ENCODE data around the gene ALOX15B.

ALOX15B gene

GRCh38 chr17:8038954-8039610 lies at the start of gene ALOX15B:
ALOX15B (plus strand) TSS chr17:8039059; CDS start chr17:8039156, 97 bp downstream.
- peaks cover 32 to 58% of the 10 kb centered on the region in 2 donors for H3K27me3 Mint-ChIP-seq
- H3K4me3 Mint-ChIP-seq = peak within 1 kb of the TSS in 1 of 2 donors; percentile 58
- H3K36me3 Mint-ChIP-seq = peaks cover 0 to 4% of the 10 kb centered on the region in 2 donors
- DNase-seq (no peak), ATAC-seq (replicated peaks) (peak in 1 of 2 donors; percentile 12)
- peak within 1 kb of the TSS; percentile 53 for H3K27ac Mint-ChIP-seq
- no peaks in the 10 kb centered on the region for H3K9me3 Mint-ChIP-seq
- peaks cover 7 to 19% of the 10 kb centered on the region in 2 donors for H3K4me1 Mint-ChIP-seq

DNA sequence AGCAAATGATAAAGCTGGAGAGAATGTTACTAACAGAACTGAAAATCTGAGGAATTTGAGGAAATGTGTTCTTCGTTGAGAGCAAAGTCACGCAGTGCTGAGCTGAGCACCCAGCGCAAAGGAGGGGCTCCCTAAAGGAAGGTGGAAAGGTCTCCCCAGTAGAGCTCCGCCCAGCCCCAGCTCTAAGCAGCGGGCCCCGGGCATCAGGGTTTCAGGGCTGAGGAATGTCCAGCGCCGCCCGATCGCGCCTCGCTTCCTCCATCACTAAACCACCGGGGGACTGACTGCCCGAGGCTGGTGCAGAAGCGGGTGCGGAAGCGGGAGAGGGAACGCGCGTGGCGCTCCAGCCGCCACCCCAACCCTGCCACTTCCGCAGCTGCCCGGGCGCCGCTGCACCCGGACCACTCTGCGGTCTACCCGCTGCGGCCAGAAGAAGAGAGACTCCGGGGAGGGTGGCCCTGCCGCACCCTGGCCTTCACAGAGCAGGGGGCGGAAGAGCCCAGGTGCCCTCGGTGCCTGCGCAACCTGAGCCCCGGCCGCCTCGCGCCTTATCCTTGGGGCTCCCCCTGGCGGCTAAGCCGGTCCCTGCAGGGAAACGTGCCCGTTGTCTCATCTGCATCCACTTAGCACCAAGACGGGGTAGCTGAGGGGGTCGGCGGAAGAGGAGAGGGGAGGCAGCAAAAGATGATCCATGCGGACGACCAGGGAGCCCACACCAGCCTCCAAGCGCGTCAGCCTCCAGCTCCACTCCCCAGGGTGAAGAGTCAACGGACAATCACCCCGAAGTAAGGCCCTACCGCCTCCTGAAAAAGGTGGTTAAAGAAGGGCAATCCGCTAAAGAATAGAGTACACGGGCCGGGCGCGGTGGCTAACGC lies 48.8 kb upstream of the ALOX15B start:
- Mint-ChIP-seq H3K27me3 (peaks cover 7 to 29% of the 10 kb centered on the region in 2 donors), H3K27ac (no peak overlapping the region), H3K4me1 (peaks cover 11 to 21% of the 10 kb centered on the region in 2 donors), H3K9me3 (no peaks in the 10 kb centered on the region), H3K36me3 (no peaks in the 10 kb centered on the region), H3K4me3 (peak overlapping the region; percentile 74 to 86)
- DNase-seq = peak; percentile 83
- ATAC-seq (replicated peaks) = peak; percentile 87 to 92

DNA sequence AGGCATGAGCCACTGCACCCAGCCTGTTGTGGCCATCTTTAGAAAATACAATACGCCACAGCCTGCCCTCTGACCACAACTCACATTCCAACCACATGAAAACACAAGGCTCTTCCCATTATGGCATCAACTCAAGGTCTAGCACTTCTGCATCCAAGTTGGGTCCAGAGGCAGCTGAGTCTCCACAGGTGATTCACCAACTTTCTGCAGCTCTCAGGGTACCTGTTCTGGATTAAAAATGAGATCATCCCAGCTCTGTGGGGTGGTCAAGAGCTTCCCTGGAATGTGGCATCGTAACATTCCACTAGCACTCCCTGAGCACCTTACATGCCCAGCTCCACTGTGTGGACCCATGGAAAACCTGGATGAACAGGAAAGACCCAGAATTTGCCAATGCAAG lies 46.3 kb upstream of the ALOX15B start:
- Mint-ChIP-seq H3K27ac (no peak overlapping the region), H3K9me3 (no peaks in the 10 kb centered on the region), H3K27me3 (peaks cover 3 to 17% of the 10 kb centered on the region in 2 donors), H3K4me1 (peaks cover 12 to 29% of the 10 kb centered on the region in 2 donors), H3K36me3 (no peaks in the 10 kb centered on the region), H3K4me3 (no peak overlapping the region)
- ATAC-seq (replicated peaks) = no peak
- DNase-seq = no peak

GRCh38 chr17:7992924-7993323 lies 45.9 kb upstream of the ALOX15B start:
- no peaks in the 10 kb centered on the region for H3K9me3 Mint-ChIP-seq
- ATAC-seq (replicated peaks) (no peak), DNase-seq (no peak)
- peaks cover 12 to 29% of the 10 kb centered on the region in 2 donors for H3K4me1 Mint-ChIP-seq
- no peaks in the 10 kb centered on the region for H3K36me3 Mint-ChIP-seq
- H3K27ac Mint-ChIP-seq = no peak overlapping the region
- peaks cover 0 to 16% of the 10 kb centered on the region in 2 donors for H3K27me3 Mint-ChIP-seq
- no peak overlapping the region for H3K4me3 Mint-ChIP-seq

- ATAC-seq (replicated peaks) = no peak
- Mint-ChIP-seq H3K4me3 (no peak overlapping the region), H3K27me3 (peaks cover 6 to 20% of the 10 kb centered on the region in 2 donors), H3K4me1 (peaks cover 10 to 26% of the 10 kb centered on the region in 2 donors), H3K9me3 (no peaks in the 10 kb centered on the region), H3K36me3 (no peaks in the 10 kb centered on the region), H3K27ac (no peak overlapping the region)
- no peak for DNase-seq
These were observed 44.8 kb upstream of the ALOX15B start for GRCh38 chr17:7993972-7994589.

- Mint-ChIP-seq H3K36me3 (no peaks in the 10 kb centered on the region), H3K9me3 (no peaks in the 10 kb centered on the region), H3K27ac (no peak overlapping the region), H3K4me1 (peaks cover 2 to 10% of the 10 kb centered on the region in 2 donors), H3K4me3 (no peak overlapping the region), H3K27me3 (peaks cover 6 to 27% of the 10 kb centered on the region in 2 donors)
- ATAC-seq (replicated peaks) (no peak), DNase-seq (no peak)
These were observed 43.1 kb upstream of the ALOX15B start for GRCh38 chr17:7995724-7996123.

- H3K4me1 Mint-ChIP-seq = peaks cover 6 to 14% of the 10 kb centered on the region in 2 donors
- H3K27ac Mint-ChIP-seq = no peak overlapping the region
- peak; percentile 59 to 63 for ATAC-seq (replicated peaks)
- no peak for DNase-seq
- H3K9me3 Mint-ChIP-seq = no peaks in the 10 kb centered on the region
- H3K36me3 Mint-ChIP-seq = no peaks in the 10 kb centered on the region
- H3K4me3 Mint-ChIP-seq = no peak overlapping the region
- peaks cover 15 to 35% of the 10 kb centered on the region in 2 donors for H3K27me3 Mint-ChIP-seq
These were observed 41.7 kb upstream of the ALOX15B start for GRCh38 chr17:7997186-7997585.

GRCh38 chr17:8001976-8002720 lies 36.7 kb upstream of the ALOX15B start, which contains the start of gene GUCY2D:
GUCY2D (plus strand) TSS chr17:8002615; CDS start chr17:8003048, 433 bp downstream.
- Mint-ChIP-seq H3K27ac (peak within 1 kb of the TSS; percentile 74), H3K9me3 (peaks cover 4% of the 10 kb centered on the region in 2 donors), H3K4me1 (peaks cover 13 to 15% of the 10 kb centered on the region in 2 donors), H3K4me3 (peak within 1 kb of the TSS; percentile 77 to 78), H3K27me3 (peaks cover 39 to 56% of the 10 kb centered on the region in 2 donors), H3K36me3 (peaks cover 0 to 3% of the 10 kb centered on the region in 2 donors)
- DNase-seq = no peak
- ATAC-seq (replicated peaks) = peak; percentile 77 to 86

DNA sequence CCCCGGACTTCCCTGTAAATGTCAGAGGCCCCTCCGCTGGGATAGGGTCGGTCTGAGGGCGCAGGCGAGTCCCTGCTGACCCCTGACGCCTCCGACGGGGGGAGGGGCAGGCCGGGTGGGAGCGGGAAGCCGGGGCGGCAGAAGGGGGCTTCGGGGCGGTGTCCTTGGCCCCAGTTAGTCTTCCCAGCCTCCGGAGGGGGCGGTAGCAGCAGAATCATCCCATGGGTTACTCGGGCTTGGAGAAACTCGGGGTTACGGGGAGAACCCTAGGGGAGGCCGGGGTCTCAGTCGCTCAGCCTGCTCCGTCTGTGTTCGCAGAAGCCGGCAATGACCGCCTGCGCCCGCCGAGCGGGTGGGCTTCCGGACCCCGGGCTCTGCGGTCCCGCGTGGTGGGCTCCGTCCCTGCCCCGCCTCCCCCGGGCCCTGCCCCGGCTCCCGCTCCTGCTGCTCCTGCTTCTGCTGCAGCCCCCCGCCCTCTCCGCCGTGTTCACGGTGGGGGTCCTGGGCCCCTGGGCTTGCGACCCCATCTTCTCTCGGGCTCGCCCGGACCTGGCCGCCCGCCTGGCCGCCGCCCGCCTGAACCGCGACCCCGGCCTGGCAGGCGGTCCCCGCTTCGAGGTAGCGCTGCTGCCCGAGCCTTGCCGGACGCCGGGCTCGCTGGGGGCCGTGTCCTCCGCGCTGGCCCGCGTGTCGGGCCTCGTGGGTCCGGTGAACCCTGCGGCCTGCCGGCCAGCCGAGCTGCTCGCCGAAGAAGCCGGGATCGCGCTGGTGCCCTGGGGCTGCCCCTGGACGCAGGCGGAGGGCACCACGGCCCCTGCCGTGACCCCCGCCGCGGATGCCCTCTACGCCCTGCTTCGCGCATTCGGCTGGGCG lies 35.9 kb upstream of the ALOX15B start:
- H3K27me3 Mint-ChIP-seq = peaks cover 43 to 56% of the 10 kb centered on the region in 2 donors
- DNase-seq = no peak
- peak; percentile 19 to 31 for ATAC-seq (replicated peaks)
- H3K4me3 Mint-ChIP-seq = peak overlapping the region; percentile 77 to 78
- H3K36me3 Mint-ChIP-seq = peaks cover 0 to 3% of the 10 kb centered on the region in 2 donors
- H3K27ac Mint-ChIP-seq = no peak overlapping the region
- H3K4me1 Mint-ChIP-seq = peaks cover 11% of the 10 kb centered on the region in 2 donors
- H3K9me3 Mint-ChIP-seq = peaks cover 4% of the 10 kb centered on the region in 2 donors

GRCh38 chr17:8003594-8004181 lies 35.2 kb upstream of the ALOX15B start:
- H3K27me3 Mint-ChIP-seq = peaks cover 41 to 56% of the 10 kb centered on the region in 2 donors
- peaks cover 0 to 3% of the 10 kb centered on the region in 2 donors for H3K36me3 Mint-ChIP-seq
- no peak overlapping the region for H3K4me3 Mint-ChIP-seq
- H3K9me3 Mint-ChIP-seq = peaks cover 4% of the 10 kb centered on the region in 2 donors
- no peak for ATAC-seq (replicated peaks)
- no peak overlapping the region for H3K27ac Mint-ChIP-seq
- DNase-seq = no peak
- peaks cover 11% of the 10 kb centered on the region in 2 donors for H3K4me1 Mint-ChIP-seq

DNA sequence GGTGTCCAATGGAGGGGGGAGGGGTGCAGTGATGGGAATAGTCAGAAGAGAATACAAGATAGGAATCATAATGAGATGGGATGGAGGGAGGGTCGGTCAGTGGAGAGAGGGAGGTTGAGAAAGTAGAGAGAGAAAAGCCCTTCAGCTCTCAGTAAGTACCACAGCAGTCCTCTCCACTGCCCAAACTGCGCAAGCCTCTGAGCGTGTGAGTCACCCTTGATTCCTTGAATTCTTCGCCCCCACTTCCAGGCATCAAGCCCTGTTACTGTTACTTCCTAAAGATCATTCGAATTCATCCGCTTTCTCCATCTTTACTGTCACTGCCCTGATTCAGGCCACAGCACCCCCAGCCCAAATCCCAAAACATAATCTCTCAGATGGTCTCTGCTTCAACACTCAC lies 34.0 kb upstream of the ALOX15B start:
- ATAC-seq (replicated peaks) (no peak), DNase-seq (no peak)
- H3K4me1 Mint-ChIP-seq = peaks cover 11% of the 10 kb centered on the region in 2 donors
- H3K27me3 Mint-ChIP-seq = peaks cover 40 to 53% of the 10 kb centered on the region in 2 donors
- no peak overlapping the region for H3K27ac Mint-ChIP-seq
- H3K9me3 Mint-ChIP-seq = peaks cover 4% of the 10 kb centered on the region in 2 donors
- H3K4me3 Mint-ChIP-seq = no peak overlapping the region
- peaks cover 0 to 3% of the 10 kb centered on the region in 2 donors for H3K36me3 Mint-ChIP-seq

DNA sequence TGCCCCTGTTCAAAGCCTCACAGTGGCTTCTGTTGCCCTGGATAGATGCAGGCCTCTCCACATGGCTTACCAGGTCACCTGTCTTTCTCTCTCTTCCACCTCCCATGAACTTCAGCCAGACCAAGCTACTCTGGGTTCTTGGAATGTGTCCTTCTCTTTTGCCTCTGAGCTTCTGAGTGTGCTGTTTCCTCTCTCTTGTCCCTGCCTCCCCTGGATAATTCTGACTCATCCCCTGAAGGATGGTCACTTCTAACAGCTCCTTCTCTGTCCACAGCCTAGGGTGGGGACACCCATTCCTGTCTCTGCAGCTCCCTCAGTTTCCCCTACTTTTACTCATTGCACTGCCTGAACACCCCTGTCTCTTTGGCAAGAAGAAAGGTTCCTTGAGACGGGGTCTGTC lies 33.5 kb upstream of the ALOX15B start:
- no peak for ATAC-seq (replicated peaks)
- no peak overlapping the region for H3K27ac Mint-ChIP-seq

More for the DNA sequence above, 33.5 kb upstream of the ALOX15B start:
- Mint-ChIP-seq H3K4me3 (no peak overlapping the region), H3K36me3 (peaks cover 0 to 3% of the 10 kb centered on the region in 2 donors), H3K4me1 (peaks cover 11% of the 10 kb centered on the region in 2 donors), H3K9me3 (peaks cover 4% of the 10 kb centered on the region in 2 donors), H3K27me3 (peaks cover 42 to 55% of the 10 kb centered on the region in 2 donors)
- no peak for DNase-seq
